ENCODE results near the gene RHCG.

The RHCG gene

GRCh38 chr15:89442155-89442554 is 54.2 kb downstream of the RHCG start:
- Histone ChIP-seq H3K4me1 (ENCODE audit: insufficient read depth, low read length) (peaks cover 14% of the 10 kb centered on the region; the same call in 1 of the 2 replicates), H3K9me3 (ENCODE audit: insufficient read depth, low read depth, low read length) (no peaks in the 10 kb centered on the region), H3K36me3 (ENCODE audit: insufficient read depth, low read length) (no peaks in the 10 kb centered on the region), H3K4me3 (ENCODE audit: low read length) (no peak overlapping the region), H3K27me3 (ENCODE audit: insufficient read depth, low read length) (peaks cover 43% of the 10 kb centered on the region; the same call in 1 of the 2 replicates), H3K27ac (ENCODE audit: low read depth, low read length) (no peak overlapping the region), H3K9ac (ENCODE audit: low read depth, low read length) (no peak overlapping the region)
- 89% methylated on average over 10 of the region's 10 CpGs for WGBS

GRCh38 chr15:89441295-89441812 is 55.0 kb downstream of the RHCG start:
- WGBS: 53% methylated on average over 3 of the region's 3 CpGs
- no peak overlapping the region for H3K9ac ChIP-seq (ENCODE audit: low read depth, low read length)
- peaks cover 14% of the 10 kb centered on the region; the same call in 1 of the 2 replicates for H3K4me1 ChIP-seq (ENCODE audit: insufficient read depth, low read length)
- no peak overlapping the region for H3K27ac ChIP-seq (ENCODE audit: low read depth, low read length)
- H3K27me3 ChIP-seq (ENCODE audit: insufficient read depth, low read length): peaks cover 43% of the 10 kb centered on the region
- no peaks in the 10 kb centered on the region for H3K9me3 ChIP-seq (ENCODE audit: insufficient read depth, low read depth, low read length)
- no peak overlapping the region for H3K4me3 ChIP-seq (ENCODE audit: low read length)
- no peaks in the 10 kb centered on the region for H3K36me3 ChIP-seq (ENCODE audit: insufficient read depth, low read length)

GRCh38 chr15:89439764-89440163 is 56.6 kb downstream of the RHCG start:
- H3K4me3 ChIP-seq (ENCODE audit: low read length): no peak overlapping the region
- H3K27ac ChIP-seq (ENCODE audit: low read depth, low read length): no peak overlapping the region
- peaks cover 13% of the 10 kb centered on the region; the same call in 1 of the 2 replicates for H3K4me1 ChIP-seq (ENCODE audit: insufficient read depth, low read length)
- H3K36me3 ChIP-seq (ENCODE audit: insufficient read depth, low read length): no peaks in the 10 kb centered on the region
- H3K9me3 ChIP-seq (ENCODE audit: insufficient read depth, low read depth, low read length): no peaks in the 10 kb centered on the region
- no peak overlapping the region for H3K9ac ChIP-seq (ENCODE audit: low read depth, low read length)
- H3K27me3 ChIP-seq (ENCODE audit: insufficient read depth, low read length): peaks cover 28% of the 10 kb centered on the region
- 86% methylated on average over 8 of the region's 9 CpGs for WGBS

GRCh38 chr15:89436560-89437311 is 59.6 kb downstream of the RHCG start:
- Histone ChIP-seq H3K27ac (ENCODE audit: low read depth, low read length) (no peak overlapping the region), H3K36me3 (ENCODE audit: insufficient read depth, low read length) (no peaks in the 10 kb centered on the region), H3K4me1 (ENCODE audit: insufficient read depth, low read length) (no peaks in the 10 kb centered on the region), H3K9me3 (ENCODE audit: insufficient read depth, low read depth, low read length) (no peaks in the 10 kb centered on the region), H3K27me3 (ENCODE audit: insufficient read depth, low read length) (peaks cover 39% of the 10 kb centered on the region), H3K9ac (ENCODE audit: low read depth, low read length) (no peak overlapping the region), H3K4me3 (ENCODE audit: low read length) (no peak overlapping the region)
- WGBS: 66% methylated on average over 7 of the region's 7 CpGs

GRCh38 chr15:89435362-89435761 is 61.0 kb downstream of the RHCG start:
- H3K4me1 ChIP-seq (ENCODE audit: insufficient read depth, low read length): no peaks in the 10 kb centered on the region
- H3K27ac ChIP-seq (ENCODE audit: low read depth, low read length): no peak overlapping the region
- no peaks in the 10 kb centered on the region for H3K36me3 ChIP-seq (ENCODE audit: insufficient read depth, low read length)
- H3K9ac ChIP-seq (ENCODE audit: low read depth, low read length): no peak overlapping the region
- H3K9me3 ChIP-seq (ENCODE audit: insufficient read depth, low read depth, low read length): no peaks in the 10 kb centered on the region
- H3K4me3 ChIP-seq (ENCODE audit: low read length): no peak overlapping the region
- 87% methylated on average over 8 of the region's 8 CpGs for WGBS
- H3K27me3 ChIP-seq (ENCODE audit: insufficient read depth, low read length): peaks cover 50% of the 10 kb centered on the region

- H3K27me3 ChIP-seq (ENCODE audit: insufficient read depth, low read length): peaks cover 55% of the 10 kb centered on the region
- H3K36me3 ChIP-seq (ENCODE audit: insufficient read depth, low read length): no peaks in the 10 kb centered on the region
- WGBS: 71% methylated on average over 2 of the region's 2 CpGs
- H3K9ac ChIP-seq (ENCODE audit: low read depth, low read length): no peak overlapping the region
- no peaks in the 10 kb centered on the region for H3K4me1 ChIP-seq (ENCODE audit: insufficient read depth, low read length)
- H3K4me3 ChIP-seq (ENCODE audit: low read length): no peak overlapping the region
- no peaks in the 10 kb centered on the region for H3K9me3 ChIP-seq (ENCODE audit: insufficient read depth, low read depth, low read length)
- no peak overlapping the region for H3K27ac ChIP-seq (ENCODE audit: low read depth, low read length)
These were observed 62.7 kb downstream of the RHCG start for GRCh38 chr15:89433686-89434085.

- peaks cover 64% of the 10 kb centered on the region for H3K27me3 ChIP-seq (ENCODE audit: insufficient read depth, low read length)
- WGBS: 7% methylated on average over 43 of the region's 44 CpGs
- H3K9ac ChIP-seq (ENCODE audit: low read depth, low read length): peak overlapping the region; percentile 14; the same call in 1 of the 2 replicates
- H3K4me1 ChIP-seq (ENCODE audit: insufficient read depth, low read length): no peaks in the 10 kb centered on the region
- no peaks in the 10 kb centered on the region for H3K36me3 ChIP-seq (ENCODE audit: insufficient read depth, low read length)
- no peak overlapping the region for H3K27ac ChIP-seq (ENCODE audit: low read depth, low read length)
- no peaks in the 10 kb centered on the region for H3K9me3 ChIP-seq (ENCODE audit: insufficient read depth, low read depth, low read length)
- peak overlapping the region; percentile 45 for H3K4me3 ChIP-seq (ENCODE audit: low read length)
These were observed 65.6 kb downstream of the RHCG start for GRCh38 chr15:89430530-89431341.

GRCh38 chr15:89429986-89430385 is 66.4 kb downstream of the RHCG start:
- Histone ChIP-seq H3K4me1 (ENCODE audit: insufficient read depth, low read length) (no peaks in the 10 kb centered on the region), H3K9ac (ENCODE audit: low read depth, low read length) (no peak overlapping the region), H3K27ac (ENCODE audit: low read depth, low read length) (no peak overlapping the region), H3K36me3 (ENCODE audit: insufficient read depth, low read length) (no peaks in the 10 kb centered on the region), H3K9me3 (ENCODE audit: insufficient read depth, low read depth, low read length) (no peaks in the 10 kb centered on the region), H3K27me3 (ENCODE audit: insufficient read depth, low read length) (peaks cover 64% of the 10 kb centered on the region), H3K4me3 (ENCODE audit: low read length) (peak overlapping the region; percentile 45; the same call in 1 of the 2 replicates)
- WGBS: 58% methylated on average over 2 of the region's 2 CpGs

- Histone ChIP-seq H3K27me3 (ENCODE audit: insufficient read depth, low read length) (peaks cover 66% of the 10 kb centered on the region), H3K36me3 (ENCODE audit: insufficient read depth, low read length) (no peaks in the 10 kb centered on the region), H3K9me3 (ENCODE audit: insufficient read depth, low read depth, low read length) (no peaks in the 10 kb centered on the region), H3K9ac (ENCODE audit: low read depth, low read length) (no peak overlapping the region), H3K27ac (ENCODE audit: low read depth, low read length) (no peak overlapping the region), H3K4me1 (ENCODE audit: insufficient read depth, low read length) (peaks cover 3% of the 10 kb centered on the region), H3K4me3 (ENCODE audit: low read length) (no peak overlapping the region)
- 87% methylated on average over 1 of the region's 1 CpG for WGBS
These were observed 67.4 kb downstream of the RHCG start for GRCh38 chr15:89429023-89429422.

- H3K4me3 ChIP-seq (ENCODE audit: low read length): no peak overlapping the region
- no peaks in the 10 kb centered on the region for H3K9me3 ChIP-seq (ENCODE audit: insufficient read depth, low read depth, low read length)
- no peak overlapping the region for H3K9ac ChIP-seq (ENCODE audit: low read depth, low read length)
- no peak overlapping the region for H3K27ac ChIP-seq (ENCODE audit: low read depth, low read length)
- peaks cover 74% of the 10 kb centered on the region for H3K27me3 ChIP-seq (ENCODE audit: insufficient read depth, low read length)
- WGBS: 87% methylated on average over 2 of the region's 2 CpGs
- peaks cover 8% of the 10 kb centered on the region for H3K4me1 ChIP-seq (ENCODE audit: insufficient read depth, low read length)
- no peaks in the 10 kb centered on the region for H3K36me3 ChIP-seq (ENCODE audit: insufficient read depth, low read length)
These were observed 68.1 kb downstream of the RHCG start for GRCh38 chr15:89428246-89428645.

GRCh38 chr15:89426500-89426899 is 69.9 kb downstream of the RHCG start:
- H3K27ac ChIP-seq (ENCODE audit: low read depth, low read length): no peak overlapping the region
- H3K9ac ChIP-seq (ENCODE audit: low read depth, low read length): no peak overlapping the region
- WGBS: 87% methylated on average over 5 of the region's 5 CpGs
- no peaks in the 10 kb centered on the region for H3K9me3 ChIP-seq (ENCODE audit: insufficient read depth, low read depth, low read length)
- no peak overlapping the region for H3K4me3 ChIP-seq (ENCODE audit: low read length)
- peaks cover 8% of the 10 kb centered on the region for H3K4me1 ChIP-seq (ENCODE audit: insufficient read depth, low read length)
- peaks cover 75% of the 10 kb centered on the region for H3K27me3 ChIP-seq (ENCODE audit: insufficient read depth, low read length)
- H3K36me3 ChIP-seq (ENCODE audit: insufficient read depth, low read length): no peaks in the 10 kb centered on the region
